EL (cell line): Measurements from ENCODE around the gene ACSM5.
"Not testable (repeated sequence)": the region's sequence is repeated elsewhere in the genome, so short reads cannot be mapped to it uniquely, and the experiment has no call there.

Source experiments
- DNase-seq: peaks from one replicate; pipeline ENCODE4 v3.0.0-alpha.2; 2016

The ACSM5 gene

GRCh38 chr16:20453633-20454032, 44.3 kb downstream of the ACSM5 start:
- DNase-seq: not testable (repeated sequence)

GRCh38 chr16:20459227-20459626, 49.9 kb downstream of the ACSM5 start:
- not testable (repeated sequence) for DNase-seq

- not testable (repeated sequence) for DNase-seq
Observed at GRCh38 chr16:20460313-20460712, 51.0 kb downstream of the ACSM5 start.

DNA sequence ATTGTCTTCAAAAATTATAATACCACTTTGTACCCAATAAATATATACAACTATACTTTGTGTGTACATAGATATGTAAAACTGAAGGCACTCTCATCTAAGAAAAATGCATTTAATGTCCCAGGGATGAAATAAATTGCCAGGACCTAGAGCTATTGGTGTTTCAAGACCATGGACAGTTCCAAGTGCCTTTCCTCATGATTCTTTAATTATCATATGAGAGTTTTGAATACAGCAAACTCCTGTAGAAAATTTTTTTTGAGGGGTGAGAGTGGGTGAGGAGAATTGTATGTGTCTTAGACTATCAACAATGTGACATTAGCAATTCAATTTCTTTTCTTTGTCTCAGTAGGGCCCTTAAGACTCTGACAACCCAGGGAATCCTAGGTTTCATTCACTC, 59.6 kb downstream of the ACSM5 start:
- not testable (repeated sequence) for DNase-seq

GRCh38 chr16:20469930-20470329, 60.6 kb downstream of the ACSM5 start:
- not testable (repeated sequence) for DNase-seq

- not testable (repeated sequence) for DNase-seq
Observed at GRCh38 chr16:20470732-20471131, 61.4 kb downstream of the ACSM5 start.

- not testable (repeated sequence) for DNase-seq
Observed at GRCh38 chr16:20477188-20477744, 67.9 kb downstream of the ACSM5 start.

DNA sequence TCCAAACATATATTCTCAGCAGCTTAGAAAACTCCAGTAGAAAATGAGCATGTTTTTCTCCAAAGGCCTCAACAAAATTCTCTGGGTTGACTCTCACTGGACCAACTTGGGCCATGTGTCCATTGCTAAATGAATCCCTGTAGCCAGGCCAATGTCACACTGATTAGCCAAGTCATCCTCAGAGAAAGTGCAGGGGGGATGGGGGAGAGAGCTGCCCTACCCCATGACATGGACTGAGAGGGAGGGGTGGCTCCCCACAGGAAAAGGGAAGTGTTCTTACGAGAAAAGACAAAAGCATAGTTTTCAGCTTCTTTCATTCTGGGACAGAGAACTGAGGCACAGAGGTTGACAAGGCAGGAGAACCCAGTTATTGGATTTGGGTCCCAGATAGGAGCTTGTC, 74.7 kb downstream of the ACSM5 start:
- not testable (repeated sequence) for DNase-seq

DNA sequence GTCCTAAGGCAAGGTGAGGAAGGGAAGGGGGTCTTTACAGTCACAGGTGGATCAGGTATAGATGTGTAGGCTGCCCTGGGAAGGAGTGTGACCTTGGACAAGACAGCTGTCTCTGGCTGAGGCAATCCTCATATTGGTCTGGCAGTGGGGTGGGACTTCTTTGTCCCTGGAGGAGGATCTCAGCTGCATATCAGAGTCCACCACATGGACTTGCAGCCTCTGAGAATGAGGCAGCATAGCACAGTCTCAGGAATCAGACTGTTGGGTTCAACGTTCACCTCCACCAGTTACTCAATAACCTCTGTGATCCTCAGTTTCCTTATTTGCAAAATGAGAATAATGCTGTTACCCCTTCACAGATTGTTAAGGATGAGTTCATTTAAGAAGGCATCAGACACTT, 75.4 kb downstream of the ACSM5 start:
- DNase-seq: no peak

- no peak for DNase-seq
Observed at GRCh38 chr16:20485408-20485807, 76.1 kb downstream of the ACSM5 start.
